GM19239 (cell line): ENCODE data around the gene DOCK9.
A peak's percentile ranks its signal among the peaks of the same experiment; 100 is the strongest.

ENCODE experiments used
- DNase-seq: peaks from one replicate; pipeline ENCODE4 v3.0.0; 2011; ENCODE audit warnings: low spot score; ENCODE audit not compliant: insufficient read length
- FAIRE-seq: peaks from 2 replicates; lab custom pipeline; 2011; peaks lifted over from hg19 to GRCh38; lab: Jason Lieb, UNC

The DOCK9 gene

GRCh38 chr13:98868932-98869331 lies 108.9 kb downstream of the DOCK9 start:
- FAIRE-seq (no peak), DNase-seq (no peak)

DNA sequence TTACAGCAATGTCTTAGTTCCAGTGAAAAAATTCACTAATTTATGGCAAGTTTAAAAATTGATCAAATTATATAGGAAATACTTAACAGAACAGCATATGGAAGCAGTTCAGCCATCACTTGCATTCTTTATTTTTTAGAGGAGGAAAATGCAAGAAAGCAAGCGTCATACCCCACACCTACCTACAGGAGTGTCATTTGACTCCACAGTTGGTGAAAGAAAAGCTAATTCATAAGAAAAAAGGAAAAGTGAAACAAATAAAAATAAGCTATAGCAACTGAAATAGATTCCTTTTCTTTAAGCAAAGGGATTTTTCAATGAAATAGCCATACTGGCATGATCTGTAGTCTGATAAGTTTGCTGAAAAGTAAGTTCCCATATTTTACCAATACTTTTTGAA lies 111.0 kb downstream of the DOCK9 start:
- no peak for FAIRE-seq
- DNase-seq: no peak

DNA sequence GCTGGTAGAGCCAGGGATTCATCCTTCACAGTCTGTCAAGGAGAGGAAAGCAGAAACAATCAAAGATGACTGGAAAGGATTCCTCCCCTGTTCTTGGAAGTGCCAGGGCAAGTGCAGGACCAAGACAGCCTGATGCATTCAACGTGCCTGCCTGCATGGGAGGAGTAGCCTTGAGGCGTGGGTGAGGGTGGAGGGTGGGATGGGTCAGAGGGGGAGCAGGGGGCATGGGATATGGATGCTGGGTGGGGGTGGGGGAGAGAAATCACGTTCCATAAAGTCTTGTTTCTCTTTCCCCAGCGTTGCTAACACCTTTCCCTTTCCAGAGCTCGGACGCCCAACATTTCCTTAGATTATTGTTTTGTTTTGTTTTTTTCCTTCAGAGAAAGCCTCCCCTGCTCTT lies 117.4 kb downstream of the DOCK9 start:
- FAIRE-seq (no peak), DNase-seq (no peak)

- DNase-seq (no peak), FAIRE-seq (no peak)
These were observed 119.7 kb downstream of the DOCK9 start for GRCh38 chr13:98858191-98858590.

DNA sequence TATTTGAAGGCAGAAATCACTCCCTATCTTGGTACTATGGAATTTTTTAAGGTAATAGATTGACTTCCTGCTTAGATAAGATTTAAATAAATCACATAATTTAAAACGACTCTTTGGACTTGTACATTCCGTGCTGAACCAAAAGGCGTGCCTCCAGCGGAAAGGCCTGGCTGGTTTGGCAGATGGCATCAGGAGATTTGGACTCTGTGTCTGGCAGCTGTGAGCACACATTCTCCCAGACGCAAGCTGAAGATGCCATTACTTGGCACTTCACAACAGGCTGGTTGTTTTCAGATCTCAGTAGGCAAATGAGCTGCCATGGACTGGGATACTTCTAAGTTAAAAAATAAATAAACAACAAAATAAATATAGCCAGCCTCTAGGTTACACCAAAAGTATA lies 120.9 kb downstream of the DOCK9 start:
- no peak for DNase-seq
- no peak for FAIRE-seq

GRCh38 chr13:98854448-98854847 lies 123.4 kb downstream of the DOCK9 start:
- no peak for FAIRE-seq

DNA sequence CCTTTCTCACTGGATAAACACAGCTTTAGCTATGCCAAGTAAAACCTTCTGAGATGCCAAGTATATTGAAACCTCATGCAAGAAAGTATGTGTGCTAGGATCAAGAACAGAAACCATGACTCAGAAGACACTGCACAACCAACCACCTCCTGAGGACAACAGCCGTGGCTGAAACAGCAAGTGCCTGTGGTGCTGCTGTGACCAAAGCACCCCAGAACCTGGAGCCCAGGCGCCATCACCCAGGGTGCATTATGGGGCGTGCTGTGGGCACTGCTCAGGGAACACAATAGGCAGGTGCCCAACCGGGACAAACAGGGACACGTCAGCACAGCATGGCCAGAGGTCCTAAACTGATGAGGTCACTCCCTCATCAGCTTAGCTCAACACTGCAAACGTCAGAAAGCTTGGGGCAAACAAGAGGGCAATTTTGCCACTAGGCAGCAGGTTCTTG lies 124.1 kb downstream of the DOCK9 start:
- peak; percentile 86 for FAIRE-seq
- DNase-seq: peak; percentile 45

More at GRCh38 chr13:98854448-98854847, 123.4 kb downstream of the DOCK9 start:
- DNase-seq: no peak

GRCh38 chr13:98851276-98851675 lies 126.6 kb downstream of the DOCK9 start:
- FAIRE-seq: no peak
- no peak for DNase-seq

DNA sequence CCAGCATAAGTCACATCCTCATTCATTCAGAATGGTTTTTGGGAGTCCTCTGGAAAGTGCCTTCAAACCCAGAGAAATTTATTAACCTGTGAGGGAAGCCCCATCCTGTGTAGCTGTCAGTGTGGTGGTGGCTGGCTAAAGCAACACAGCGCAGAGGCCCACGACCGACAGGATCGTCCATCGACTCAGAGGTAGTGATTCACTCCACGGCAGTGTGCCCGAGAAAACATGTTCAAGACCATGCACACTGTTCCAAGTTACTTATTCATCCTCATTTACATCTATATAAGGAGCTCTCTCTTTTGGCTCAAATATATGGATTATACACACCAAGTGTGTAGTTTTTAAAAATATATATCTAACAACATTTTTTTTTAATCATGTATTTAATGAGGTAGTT lies 129.1 kb downstream of the DOCK9 start:
- FAIRE-seq (no peak), DNase-seq (no peak)

DNA sequence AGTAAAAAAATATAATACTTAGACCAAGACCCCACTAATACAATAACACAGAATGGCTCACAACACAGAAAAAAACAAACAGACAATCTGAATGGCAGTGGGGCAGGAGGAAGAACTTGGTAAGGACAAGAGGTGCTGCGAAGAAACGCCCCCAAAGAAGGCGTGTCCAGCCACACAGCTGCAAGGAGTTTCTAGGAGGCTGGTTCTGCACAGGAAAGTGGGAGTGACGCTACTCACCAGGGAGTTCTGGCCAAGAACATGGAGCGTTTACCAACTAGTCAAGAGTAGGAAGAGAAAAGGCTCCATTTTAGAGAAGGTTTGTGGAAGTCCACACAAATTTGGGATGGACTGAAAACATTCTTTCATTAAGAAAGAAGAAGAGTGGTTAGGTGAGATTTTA lies 130.1 kb downstream of the DOCK9 start:
- DNase-seq (no peak), FAIRE-seq (no peak)

- DNase-seq (no peak), FAIRE-seq (no peak)
These were observed 130.9 kb downstream of the DOCK9 start for GRCh38 chr13:98846986-98847385.

DNA sequence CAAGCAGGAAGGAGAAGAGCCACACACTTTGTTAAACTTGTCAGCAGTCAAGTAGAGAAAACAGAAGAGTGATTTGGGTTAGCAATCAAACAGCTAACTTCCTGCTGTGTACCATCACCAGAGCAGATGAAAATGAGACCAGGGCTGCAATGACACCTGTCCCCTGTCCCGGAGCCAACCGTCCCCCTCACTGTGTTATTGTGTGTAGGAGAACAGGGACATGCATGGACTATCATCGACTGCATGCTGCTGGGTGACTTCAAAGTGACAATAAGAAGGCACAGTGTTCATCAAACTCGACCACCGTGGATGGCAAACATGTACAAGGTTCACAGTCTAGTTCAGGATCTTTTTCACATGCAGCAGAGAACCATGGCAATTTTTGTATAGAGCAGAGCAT lies 131.3 kb downstream of the DOCK9 start:
- FAIRE-seq (no peak), DNase-seq (no peak)

- DNase-seq (no peak), FAIRE-seq (no peak)
These were observed 132.1 kb downstream of the DOCK9 start for GRCh38 chr13:98845742-98846141.

DNA sequence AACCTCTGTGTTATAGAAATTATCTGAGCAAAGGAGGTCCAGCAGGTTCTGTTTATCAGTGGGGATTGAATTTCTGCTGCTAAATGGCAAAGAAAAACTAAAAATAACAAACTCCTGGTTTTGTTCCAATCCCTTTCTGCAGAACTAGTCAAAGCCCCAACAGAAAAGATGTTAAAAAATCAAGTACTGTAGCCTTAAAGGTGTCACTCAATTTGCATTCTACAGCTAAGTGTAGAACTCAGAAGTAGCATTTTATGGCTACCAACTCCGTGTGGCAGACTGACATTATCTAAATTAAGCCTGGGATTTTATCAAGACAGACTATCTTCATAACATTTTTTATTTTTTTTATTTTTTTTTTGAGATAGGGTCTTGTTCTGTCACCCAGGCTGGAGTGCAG lies 133.8 kb downstream of the DOCK9 start:
- FAIRE-seq (no peak), DNase-seq (no peak)

- FAIRE-seq (no peak), DNase-seq (no peak)
These were observed 134.4 kb downstream of the DOCK9 start for GRCh38 chr13:98843482-98843877.

- peak; percentile 96 for FAIRE-seq
- peak; percentile 46 for DNase-seq
These were observed 134.9 kb downstream of the DOCK9 start for GRCh38 chr13:98842858-98843481.

DNA sequence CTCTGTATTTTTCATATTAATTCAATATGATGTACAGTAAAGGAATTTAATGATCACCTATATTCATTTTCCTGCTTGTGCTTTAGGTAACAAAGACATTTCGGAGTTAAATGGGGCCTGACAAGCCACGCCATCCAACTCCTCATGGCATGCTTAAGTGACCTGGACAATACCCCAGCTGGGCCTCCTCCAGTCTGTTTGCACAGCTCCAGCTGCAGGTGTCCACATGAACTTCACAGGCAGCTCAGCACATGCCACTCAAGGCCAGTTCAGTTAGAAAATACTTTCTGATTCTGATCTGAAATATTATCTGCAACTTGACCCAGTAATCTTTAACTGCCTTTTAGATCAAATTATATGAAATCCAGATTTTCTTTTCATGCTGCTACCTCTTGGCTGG lies 135.8 kb downstream of the DOCK9 start:
- FAIRE-seq (no peak), DNase-seq (no peak)

DNA sequence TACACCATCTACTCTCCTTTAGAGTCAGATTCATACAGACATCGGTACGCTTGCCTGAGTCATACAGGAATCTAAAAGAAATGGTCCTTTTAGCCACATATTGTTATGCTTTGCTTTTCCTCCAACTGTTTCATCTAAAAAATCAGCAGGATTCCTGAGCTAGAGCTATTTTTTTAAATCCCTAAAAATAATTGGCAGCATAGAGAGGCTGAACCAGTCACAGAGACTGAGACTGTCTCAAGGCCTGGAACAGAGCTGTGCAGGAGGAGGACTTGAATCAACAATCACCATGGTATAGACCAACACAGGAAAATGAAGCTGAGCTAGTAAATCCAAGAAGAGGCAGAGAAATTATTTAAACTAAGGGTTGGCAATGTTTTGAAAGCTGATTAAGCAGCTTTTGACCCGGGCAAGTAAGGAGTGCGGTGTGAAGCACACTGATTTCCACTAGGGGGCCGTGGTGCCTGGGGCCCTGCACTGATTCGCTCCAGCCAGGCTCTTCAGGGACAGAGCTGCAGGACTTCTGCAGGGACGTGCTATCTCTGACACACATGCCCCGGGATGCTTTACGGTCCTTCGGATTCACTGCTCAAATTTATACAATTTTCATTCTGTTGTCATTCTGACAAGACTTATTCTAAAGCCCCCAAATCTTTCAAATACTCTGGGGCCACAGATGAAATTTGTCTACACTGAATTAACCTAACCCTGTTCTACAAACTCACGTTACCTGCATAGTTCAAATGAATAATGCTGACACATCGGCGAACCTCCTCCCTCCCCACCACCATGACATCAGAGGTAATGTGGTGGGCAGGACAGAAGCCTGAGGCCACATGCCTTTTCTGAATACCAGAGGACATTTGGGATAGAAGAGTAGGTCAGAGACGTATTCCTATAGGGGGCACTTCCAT lies 137.8 kb downstream of the DOCK9 start:
- DNase-seq: peak; percentile 17
- peak; percentile 92 for FAIRE-seq

GRCh38 chr13:98838776-98839175 lies 139.1 kb downstream of the DOCK9 start:
- no peak for FAIRE-seq
- no peak for DNase-seq

DNA sequence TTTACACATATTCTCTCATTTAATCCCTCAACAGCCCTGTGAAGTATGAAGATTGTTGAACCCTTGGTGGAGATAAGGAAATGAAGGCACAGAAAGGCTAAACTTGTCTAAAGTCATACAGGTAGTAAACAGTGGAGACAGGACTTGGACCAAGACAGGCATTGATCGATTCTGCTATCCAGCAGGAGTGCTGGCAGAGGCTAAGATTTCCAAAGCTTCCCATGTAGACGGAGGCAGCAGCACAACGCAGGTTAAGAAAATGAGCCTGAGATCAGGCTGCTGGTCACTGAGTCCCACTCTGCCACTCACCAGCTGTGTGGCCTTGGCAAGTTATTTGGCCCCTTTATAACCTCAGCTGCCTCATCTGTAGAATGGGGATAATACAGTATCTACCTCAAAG lies 140.0 kb downstream of the DOCK9 start:
- no peak for FAIRE-seq
- DNase-seq: no peak

DNA sequence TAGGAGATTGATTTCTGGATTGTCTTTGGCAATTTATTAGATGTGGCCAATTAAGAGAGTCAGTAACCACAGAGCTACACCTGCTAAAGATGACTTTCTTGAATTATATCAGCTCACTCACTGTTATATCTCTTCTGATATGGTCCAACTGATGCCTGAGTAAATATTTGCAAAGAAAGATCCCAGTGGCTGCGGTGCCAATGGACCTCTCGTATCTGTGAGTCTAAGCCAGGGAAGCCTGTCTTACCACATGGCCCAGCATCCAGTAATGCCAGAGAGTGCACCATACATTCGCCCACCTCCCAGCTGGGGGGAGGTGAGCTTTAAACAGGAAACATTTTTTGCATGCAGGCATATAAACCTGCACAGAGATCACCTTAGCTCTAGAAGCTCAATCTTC lies 142.7 kb downstream of the DOCK9 start:
- FAIRE-seq: no peak

More for the DNA sequence above, 142.7 kb downstream of the DOCK9 start:
- no peak for DNase-seq
